HG02571 (cell line): ENCODE measurements around the gene TRRAP.

Source experiments
- ATAC-seq: cut with Tn5 transposase; IDR thresholded peaks from one replicate; pipeline ENCODE4 v1.9.1; 2021; ENCODE audit warnings: mild to moderate bottlenecking, moderate library complexity; ENCODE audit not compliant: unreplicated experiment

Gene TRRAP

GRCh38 chr7:98899816-98900215, 21.5 kb downstream of the TRRAP start:
- ATAC-seq = no peak

- ATAC-seq = no peak
Measured at GRCh38 chr7:98900815-98901214, 22.5 kb downstream of the TRRAP start.

- ATAC-seq = no peak
Measured at GRCh38 chr7:98902523-98902922, 24.2 kb downstream of the TRRAP start.

- ATAC-seq = no peak
Measured at GRCh38 chr7:98903246-98903645, 24.9 kb downstream of the TRRAP start.

GRCh38 chr7:98907570-98907969, 29.2 kb downstream of the TRRAP start:
- no peak for ATAC-seq

GRCh38 chr7:98908585-98908984, 30.3 kb downstream of the TRRAP start:
- no peak for ATAC-seq

- no peak for ATAC-seq
Measured at GRCh38 chr7:98909487-98909886, 31.2 kb downstream of the TRRAP start.

- no peak for ATAC-seq
Measured at GRCh38 chr7:98910427-98910826, 32.1 kb downstream of the TRRAP start.

- ATAC-seq = no peak
Measured at GRCh38 chr7:98911916-98912315, 33.6 kb downstream of the TRRAP start.

GRCh38 chr7:98913026-98913425, 34.7 kb downstream of the TRRAP start:
- ATAC-seq = no peak

GRCh38 chr7:98913612-98914011, 35.3 kb downstream of the TRRAP start:
- ATAC-seq = no peak

- ATAC-seq = no peak
Measured at GRCh38 chr7:98917331-98917730, 39.0 kb downstream of the TRRAP start.

GRCh38 chr7:98921608-98922372, 43.5 kb downstream of the TRRAP start:
- ATAC-seq = no peak

GRCh38 chr7:98922392-98923187, 44.3 kb downstream of the TRRAP start:
- ATAC-seq = no peak

- ATAC-seq = no peak
Measured at GRCh38 chr7:98923512-98923911, 45.2 kb downstream of the TRRAP start.

GRCh38 chr7:98927125-98927524, 48.8 kb downstream of the TRRAP start:
- ATAC-seq = no peak

GRCh38 chr7:98930464-98930863, 52.1 kb downstream of the TRRAP start:
- peak; percentile 69 for ATAC-seq

GRCh38 chr7:98930921-98931320, 52.6 kb downstream of the TRRAP start:
- peak; percentile 81 for ATAC-seq

- no peak for ATAC-seq
Measured at GRCh38 chr7:98933321-98933720, 55.0 kb downstream of the TRRAP start.

GRCh38 chr7:98934267-98934666, 55.9 kb downstream of the TRRAP start:
- no peak for ATAC-seq

- ATAC-seq = no peak
Measured at GRCh38 chr7:98935811-98936210, 57.5 kb downstream of the TRRAP start.

- ATAC-seq = no peak
Measured at GRCh38 chr7:98943336-98943735, 65.0 kb downstream of the TRRAP start.
